B cell (primary cell): Measurements from ENCODE around the gene MAP1B. TPM values are rescaled to one million over a fixed set of nuclear protein-coding genes. Genes with fewer than 3 reads are reported as not detected.
A peak's percentile ranks its signal among the peaks of the same experiment; 100 is the strongest.

Experiments used
- ATAC-seq: fragments of 200-7000 bp; cut with Tn5 transposase; one replicate; pipeline ENCODE4 v1.10.0; 2021; ENCODE audit warnings: low read depth, mild to moderate bottlenecking, moderate number of reproducible peaks, moderate library complexity
- CTCF ChIA-PET: fragments of 350-600 bp; sonication (Branson Sonifier 250); formaldehyde crosslinking; loops from one replicate; lab custom pipeline; 2021; ENCODE audit warnings: antibody characterized with exemption, inconsistent platforms; lab: Charles Lee
- POLR2A ChIA-PET: fragments of 350-600 bp; sonication (Branson Sonifier 250); formaldehyde crosslinking; loops from one replicate; lab custom pipeline; 2021; ENCODE audit warnings: antibody characterized with exemption; lab: Charles Lee
- DNase-seq: peaks from one replicate; pipeline ENCODE4 v3.0.0; 2013
- H2AFZ ChIP-seq: 2 replicates; pipeline ENCODE4 v1.6.1; 2012; ENCODE audit warnings: mild to moderate bottlenecking, low read depth, low read length; ENCODE audit not compliant: insufficient read depth, poor library complexity, severe bottlenecking
- H3K27ac ChIP-seq, 2 donors: 1 replicate in 1 of 2; 2 replicates in 1 of 2; pipeline ENCODE4 v1.5.1; 2012 to 2013; ENCODE audit warnings: low read length in 2 of 2, mild to moderate bottlenecking in 2 of 2, moderate library complexity in 1 of 2
- H3K27me3 ChIP-seq, 4 experiments: fragments of 200-600 bp in 1 of 4; sonication (generic) in 1 of 4; replicated peaks in 1 of 4; 1 replicate in 2 of 4; 2 replicates in 2 of 4; pipeline versions ENCODE4 v1.6.1 to v1.7.0; 2013 to 2016; ENCODE audit warnings: low read length in 3 of 4, mild to moderate bottlenecking in 2 of 4, mixed read lengths in 1 of 4, moderate library complexity in 1 of 4; ENCODE audit not compliant: insufficient read depth in 4 of 4, control insufficient read depth in 3 of 4; ENCODE audit errors: control extremely low read depth in 1 of 4
- H3K36me3 ChIP-seq, 2 experiments: replicated peaks in 1 of 2; 1 replicate in 1 of 2; 2 replicates in 1 of 2; pipeline versions ENCODE4 v1.6.1 to v1.7.1; 2013; ENCODE audit warnings: low read length in 1 of 2; ENCODE audit not compliant: insufficient read depth in 2 of 2, control insufficient read depth in 1 of 2; ENCODE audit errors: control extremely low read depth in 1 of 2, extremely low read depth in 1 of 2
- H3K4me1 ChIP-seq, 2 donors: fragments of 200-600 bp in 1 of 2; sonication (generic) in 1 of 2; 1 replicate in 1 of 2; 2 replicates in 1 of 2; pipeline versions ENCODE4 v1.5.1 to v1.6.1; 2013 to 2017; ENCODE audit warnings: low read length in 2 of 2; ENCODE audit not compliant: control insufficient read depth in 2 of 2, insufficient read depth in 2 of 2
- H3K4me2 ChIP-seq: replicated peaks from 2 replicates; pipeline ENCODE3; 2012; ENCODE audit warnings: mild to moderate bottlenecking, low read depth, low read length; ENCODE audit not compliant: poor library complexity, severe bottlenecking
- H3K4me3 ChIP-seq, 5 experiments: fragments of 200-600 bp in 1 of 5; sonication (generic) in 1 of 5; 1 replicate in 3 of 5; 2 replicates in 2 of 5; pipeline versions ENCODE4 v1.5.1 to v1.7.0; 2011 to 2016; ENCODE audit warnings: low read length in 4 of 5, mild to moderate bottlenecking in 4 of 5, low read depth in 2 of 5, control low read depth in 1 of 5, moderate library complexity in 1 of 5; ENCODE audit not compliant: insufficient read depth in 1 of 5; ENCODE audit errors: control extremely low read depth in 1 of 5, extremely low read depth in 1 of 5
- H3K79me2 ChIP-seq: fragments of 200-600 bp; sonication (generic); one replicate; pipeline ENCODE4 v1.6.0; 2016; ENCODE audit warnings: low read length; ENCODE audit not compliant: control insufficient read depth, insufficient read depth
- H3K9ac ChIP-seq: fragments of 200-600 bp; sonication (generic); 2 replicates; pipeline ENCODE4 v1.6.1; 2017; ENCODE audit warnings: mild to moderate bottlenecking, low read length, moderate library complexity
- H3K9me3 ChIP-seq, 3 donors: one replicate each; pipeline versions ENCODE4 v1.6.1 to v1.7.1; 2013; ENCODE audit warnings: low read length in 2 of 3; ENCODE audit not compliant: control insufficient read depth in 2 of 3, insufficient read depth in 1 of 3; ENCODE audit errors: control extremely low read depth in 1 of 3
- H4K20me1 ChIP-seq: 2 replicates; pipeline ENCODE4 v1.6.0; 2012; ENCODE audit warnings: mild to moderate bottlenecking, low read length; ENCODE audit not compliant: insufficient read depth, control insufficient read depth, poor library complexity, severe bottlenecking
- H3K27ac Mint-ChIP-seq: one replicate; pipeline ENCODE4 v1.8.0; 2021; ENCODE audit warnings: mixed read lengths
- H3K27me3 Mint-ChIP-seq: one replicate; pipeline ENCODE4 v1.8.0; 2021; ENCODE audit warnings: mixed read lengths
- H3K4me1 Mint-ChIP-seq: one replicate; pipeline ENCODE4 v1.8.0; 2021; ENCODE audit warnings: mixed read lengths
- H3K4me3 Mint-ChIP-seq: one replicate; pipeline ENCODE4 v1.8.0; 2021; ENCODE audit warnings: mixed read lengths
- H3K9me3 Mint-ChIP-seq: one replicate; pipeline ENCODE4 v1.8.0; 2022; ENCODE audit warnings: mixed read lengths; ENCODE audit not compliant: insufficient read depth
- EZH2 ChIP-seq: IDR thresholded peaks from 2 replicates; pipeline ENCODE4 v1.6.1; 2012; ENCODE audit warnings: borderline replicate concordance, low read depth, mild to moderate bottlenecking, moderate library complexity, low read length; ENCODE audit not compliant: insufficient read depth, poor library complexity, severe bottlenecking
- WGBS: methylation state at CpG from one replicate; pipeline ENCODE4 v1.1.5; 2013; ENCODE audit warnings: missing lambda C conversion rate; ENCODE audit not compliant: insufficient coverage; 5-methylcytosine and 5-hydroxymethylcytosine counted together
- intact Hi-C: fragments of 100-400 bp; cut with micrococcal nuclease; formaldehyde crosslinking; loops from one replicate; pipeline ENCODE4 v1.10.0; 2022
- polyA minus RNA-seq: library from RNA; depleted of rRNA, polyadenylated mRNA; stranded (reverse); fragments of >200 nt; gene quantifications from 2 replicates; pipeline ENCODE4 v1.2.3, GENCODE V29; 2012
- polyA plus RNA-seq: library from polyadenylated mRNA; depleted of rRNA; stranded (reverse); fragments of >200 nt; gene quantifications from 2 replicates; pipeline ENCODE4 v1.2.3, GENCODE V29; 2012
- total RNA-seq, 2 donors: library from RNA; stranded (reverse); fragments of 120-200 nt in 1 of 2; gene quantifications; 1 replicate in 1 of 2; 2 replicates in 1 of 2; pipeline versions ENCODE4 v1.2.3 to v1.2.4, GENCODE V29; 2013 to 2022
- TF ChIP-seq, protein P1 (sequence below): fragments of 200-600 bp; IDR thresholded peaks from one replicate; pipeline ENCODE4 v1.8.0; 2022; ENCODE audit warnings: antibody characterized with exemption, mild to moderate bottlenecking

MAP1B gene
- 0.07 and 0.15 TPM in 2 replicates for total RNA-seq
- 1.0 TPM for total RNA-seq (2013)
- polyA plus RNA-seq: not detected in 2 replicates
- 0.07 and 0.26 TPM in 2 replicates for polyA minus RNA-seq

DNA sequence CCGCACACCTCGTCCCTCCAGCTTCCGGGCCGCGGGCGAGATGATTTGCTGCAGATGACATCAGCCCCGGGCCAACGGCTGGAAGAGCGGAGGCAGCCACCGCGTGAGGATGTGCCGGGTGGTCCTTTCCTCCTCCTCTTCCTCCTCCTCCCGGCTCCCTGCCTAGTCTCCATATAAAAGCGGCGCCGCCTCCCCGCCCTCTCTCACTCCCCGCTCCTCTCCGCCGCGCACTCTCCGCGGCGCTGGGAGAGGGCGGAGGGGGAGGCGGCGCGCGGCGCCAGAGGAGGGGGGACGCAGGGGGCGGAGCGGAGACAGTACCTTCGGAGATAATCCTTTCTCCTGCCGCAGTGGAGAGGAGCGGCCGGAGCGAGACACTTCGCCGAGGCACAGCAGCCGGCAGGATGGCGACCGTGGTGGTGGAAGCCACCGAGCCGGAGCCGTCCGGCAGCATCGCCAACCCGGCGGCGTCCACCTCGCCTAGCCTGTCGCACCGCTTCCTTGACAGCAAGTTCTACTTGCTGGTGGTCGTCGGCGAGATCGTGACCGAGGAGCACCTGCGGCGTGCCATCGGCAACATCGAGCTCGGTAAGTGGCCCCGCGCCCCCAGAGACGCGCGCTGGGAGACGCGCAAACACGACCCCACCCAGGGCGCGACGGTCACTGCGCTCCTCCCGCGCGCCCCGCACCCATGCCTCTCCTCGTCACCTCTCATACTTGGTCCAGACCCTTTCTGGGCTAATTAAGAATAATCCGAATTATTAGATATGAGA, at the start of gene MAP1B:
Gene MAP1B, plus strand, starts transcription at position 345 of the 770 bp plus-strand sequence. Its CDS starts 57 bp downstream, at position 402.
- Mint-ChIP-seq H3K9me3 (no peaks in the 10 kb centered on the region), H3K4me3 (peak within 1 kb of the TSS; percentile 71), H3K27me3 (peaks cover 61% of the 10 kb centered on the region), H3K27ac (no peak within 1 kb of the TSS), H3K4me1 (peaks cover 19% of the 10 kb centered on the region)
- Histone ChIP-seq H3K36me3 (no peaks in the 10 kb centered on the region), H4K20me1 (no peaks in the 10 kb centered on the region), H3K9ac (peak within 1 kb of the TSS; percentile 26), H3K4me2 (peak within 1 kb of the TSS; percentile 69), H3K27ac (no peak within 1 kb of the TSS), H3K27me3 (peaks cover 0 to 36% (median 20%) of the 10 kb centered on the region in 4 experiments), H3K4me1 (peaks cover 18 to 20% of the 10 kb centered on the region in 2 donors), H2AFZ (peak within 1 kb of the TSS; percentile 42), H3K4me3 (peak within 1 kb of the TSS in 2 of 5 experiments; percentile 12 to 29), H3K79me2 (no peaks in the 10 kb centered on the region), H3K9me3 (peaks cover 0 to 4% (median 0%) of the 10 kb centered on the region in 3 donors)
- ChIA-PET POLR2A (no interaction called here), CTCF (no interaction called here)
- intact Hi-C loops: no loop called here
- TF ChIP-seq, protein P1, sequence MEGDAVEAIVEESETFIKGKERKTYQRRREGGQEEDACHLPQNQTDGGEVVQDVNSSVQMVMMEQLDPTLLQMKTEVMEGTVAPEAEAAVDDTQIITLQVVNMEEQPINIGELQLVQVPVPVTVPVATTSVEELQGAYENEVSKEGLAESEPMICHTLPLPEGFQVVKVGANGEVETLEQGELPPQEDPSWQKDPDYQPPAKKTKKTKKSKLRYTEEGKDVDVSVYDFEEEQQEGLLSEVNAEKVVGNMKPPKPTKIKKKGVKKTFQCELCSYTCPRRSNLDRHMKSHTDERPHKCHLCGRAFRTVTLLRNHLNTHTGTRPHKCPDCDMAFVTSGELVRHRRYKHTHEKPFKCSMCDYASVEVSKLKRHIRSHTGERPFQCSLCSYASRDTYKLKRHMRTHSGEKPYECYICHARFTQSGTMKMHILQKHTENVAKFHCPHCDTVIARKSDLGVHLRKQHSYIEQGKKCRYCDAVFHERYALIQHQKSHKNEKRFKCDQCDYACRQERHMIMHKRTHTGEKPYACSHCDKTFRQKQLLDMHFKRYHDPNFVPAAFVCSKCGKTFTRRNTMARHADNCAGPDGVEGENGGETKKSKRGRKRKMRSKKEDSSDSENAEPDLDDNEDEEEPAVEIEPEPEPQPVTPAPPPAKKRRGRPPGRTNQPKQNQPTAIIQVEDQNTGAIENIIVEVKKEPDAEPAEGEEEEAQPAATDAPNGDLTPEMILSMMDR: no peak
- no peak for TF ChIP-seq EZH2
- 2% methylated on average over 72 of the region's 82 CpGs for WGBS
- DNase-seq: peak; percentile 5
- ATAC-seq: no peak

DNA sequence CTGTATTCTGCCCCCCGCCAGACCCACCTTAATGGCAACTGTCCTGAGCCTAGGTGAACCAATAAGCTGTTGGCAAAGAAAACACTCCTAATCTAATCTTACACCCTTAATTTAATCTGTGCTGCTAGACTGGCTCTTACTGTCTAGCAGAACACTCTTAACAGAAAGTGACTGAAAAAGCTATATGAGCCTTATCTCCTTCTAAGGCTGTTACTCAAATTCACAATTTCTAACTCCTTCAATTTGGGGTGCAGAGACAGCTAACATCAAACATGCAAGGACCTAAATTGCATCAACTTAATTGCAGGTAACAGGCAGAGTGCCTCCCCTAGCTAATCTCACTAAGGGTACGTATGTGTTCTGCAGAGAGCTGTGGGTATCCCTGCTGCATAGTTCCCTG, 49.5 kb upstream of the MAP1B start:
- CTCF ChIA-PET: no interaction called here
- no peaks in the 10 kb centered on the region for H4K20me1 ChIP-seq
- H3K4me3 ChIP-seq: no peak overlapping the region
- no peak overlapping the region for H3K27ac Mint-ChIP-seq
- H3K79me2 ChIP-seq: no peaks in the 10 kb centered on the region
- intact Hi-C loops: no loop called here
- no peak for ATAC-seq
- TF ChIP-seq EZH2: no peak
- TF ChIP-seq, protein P1: no peak
- peaks cover 3% of the 10 kb centered on the region for H3K27me3 Mint-ChIP-seq
- no peaks in the 10 kb centered on the region for H3K4me1 Mint-ChIP-seq
- H3K27me3 ChIP-seq: no peaks in the 10 kb centered on the region
- no peaks in the 10 kb centered on the region for H3K9me3 ChIP-seq
- no peak overlapping the region for H3K27ac ChIP-seq
- no peak overlapping the region for H3K4me2 ChIP-seq
- no peak overlapping the region for H2AFZ ChIP-seq
- no peak overlapping the region for H3K4me3 Mint-ChIP-seq
- DNase-seq: no peak
- H3K4me1 ChIP-seq: no peaks in the 10 kb centered on the region
- H3K36me3 ChIP-seq: no peaks in the 10 kb centered on the region
- WGBS: 100% methylated on average over 2 of the region's 2 CpGs
- no peaks in the 10 kb centered on the region for H3K9me3 Mint-ChIP-seq
- POLR2A ChIA-PET: no interaction called here
- no peak overlapping the region for H3K9ac ChIP-seq
